ENCODE measurements around the gene MEF2C. TPM values are rescaled to one million over a fixed set of nuclear protein-coding genes. Genes with fewer than 3 reads are reported as not detected.

MEF2C gene
- polyA plus RNA-seq, 10 donors: 444 to 1,011 (median 648) TPM

- no peak for DNase-seq
These were observed 121.0 kb downstream of the MEF2C start for GRCh38 chr5:88761939-88762338.

GRCh38 chr5:88761269-88761850, 121.6 kb downstream of the MEF2C start:
- no peak for DNase-seq

- DNase-seq: no peak
These were observed 122.5 kb downstream of the MEF2C start for GRCh38 chr5:88760527-88760926.

DNA sequence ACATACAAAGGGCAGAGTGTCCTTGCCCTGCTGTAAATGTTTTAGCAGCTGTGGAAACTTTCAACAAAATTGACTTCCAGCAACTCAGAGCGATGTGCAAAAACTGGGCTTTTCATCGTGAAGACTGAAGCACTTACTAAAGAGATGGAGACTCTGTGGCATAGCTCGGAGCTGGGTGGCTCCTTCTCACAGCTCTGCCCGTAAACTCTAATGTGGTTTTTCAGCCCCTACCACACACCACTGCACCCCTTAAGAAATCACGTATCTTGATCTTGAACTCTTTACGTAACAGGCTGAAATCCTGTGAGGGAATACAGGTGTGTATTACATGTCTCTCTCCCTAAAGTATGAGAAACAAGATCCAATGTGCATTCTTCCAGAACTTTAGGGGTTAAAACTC, 124.4 kb downstream of the MEF2C start:
- DNase-seq: no peak

DNA sequence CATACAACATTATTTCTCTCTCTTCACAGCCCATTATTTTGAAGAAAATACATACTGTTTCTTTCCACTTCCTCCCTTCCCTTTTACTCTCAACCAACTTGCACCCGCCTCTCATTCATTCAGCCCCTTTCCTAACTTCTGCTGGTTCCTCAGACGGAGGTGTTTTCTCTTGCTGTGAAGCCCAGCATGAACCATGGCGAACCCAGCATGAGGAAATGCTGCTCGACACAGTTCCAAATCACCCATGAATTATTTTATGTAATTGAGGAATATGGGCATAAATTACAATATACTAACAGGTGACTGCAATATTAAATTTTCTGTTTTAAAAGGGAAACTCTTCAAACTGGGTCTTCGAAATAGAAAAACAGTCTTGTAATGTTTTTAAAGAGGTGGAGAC, 124.8 kb downstream of the MEF2C start:
- no peak for DNase-seq

GRCh38 chr5:88756953-88757352, 126.0 kb downstream of the MEF2C start:
- DNase-seq: no peak

- no peak for DNase-seq
These were observed 134.3 kb downstream of the MEF2C start for GRCh38 chr5:88748666-88749065.

GRCh38 chr5:88746438-88746882, 136.5 kb downstream of the MEF2C start:
- peak; percentile 35 to 66 (median 36) for DNase-seq

DNA sequence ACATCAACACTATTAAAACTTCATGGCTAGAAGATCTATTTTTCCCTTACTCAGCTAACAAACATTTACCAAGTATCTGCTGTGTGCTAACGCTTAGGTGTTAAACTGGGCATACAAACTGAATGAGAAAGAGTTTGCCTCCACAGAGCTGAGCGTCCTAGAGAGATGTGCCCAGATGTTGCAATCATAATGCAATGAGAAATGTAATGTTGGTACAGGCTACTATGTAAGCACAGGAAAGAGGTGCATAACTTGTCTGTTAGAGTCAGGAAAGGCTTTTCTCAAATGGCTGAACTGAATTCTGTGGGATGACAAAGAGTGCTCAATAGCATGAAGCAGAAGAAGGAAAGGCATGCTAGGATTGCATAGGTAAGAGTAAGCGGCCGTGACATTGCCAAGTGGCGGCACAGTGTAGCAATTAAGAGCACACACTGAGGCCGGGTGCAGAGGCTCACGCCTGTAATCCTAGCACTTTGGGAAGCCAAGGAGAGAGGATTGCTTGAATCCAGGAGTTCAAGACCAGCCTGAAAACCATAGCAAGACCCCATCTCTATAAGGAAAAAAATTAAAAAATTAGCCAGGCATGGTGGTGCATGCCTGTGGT, 137.8 kb downstream of the MEF2C start:
- no peak for DNase-seq

GRCh38 chr5:88743231-88743834, 139.7 kb downstream of the MEF2C start:
- DNase-seq: no peak

DNA sequence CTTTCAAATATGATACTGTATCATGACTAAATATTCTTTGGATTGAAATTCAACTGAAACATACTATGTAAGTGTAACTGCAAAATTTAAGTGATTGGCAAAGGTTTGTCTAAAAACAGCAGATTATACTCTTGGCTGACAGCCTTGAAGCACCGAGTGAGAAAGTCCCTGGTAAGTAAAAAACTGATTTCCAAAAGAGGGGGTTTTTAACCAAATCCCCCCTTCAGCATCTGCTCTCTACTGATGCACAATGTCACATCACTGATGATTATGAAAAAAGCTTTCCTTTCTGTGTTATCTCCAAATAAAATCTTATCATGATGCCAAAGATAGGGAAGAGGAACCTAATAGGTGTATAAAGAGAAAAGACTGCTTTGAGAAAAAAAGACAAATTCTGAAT, 141.0 kb downstream of the MEF2C start:
- DNase-seq: no peak

DNA sequence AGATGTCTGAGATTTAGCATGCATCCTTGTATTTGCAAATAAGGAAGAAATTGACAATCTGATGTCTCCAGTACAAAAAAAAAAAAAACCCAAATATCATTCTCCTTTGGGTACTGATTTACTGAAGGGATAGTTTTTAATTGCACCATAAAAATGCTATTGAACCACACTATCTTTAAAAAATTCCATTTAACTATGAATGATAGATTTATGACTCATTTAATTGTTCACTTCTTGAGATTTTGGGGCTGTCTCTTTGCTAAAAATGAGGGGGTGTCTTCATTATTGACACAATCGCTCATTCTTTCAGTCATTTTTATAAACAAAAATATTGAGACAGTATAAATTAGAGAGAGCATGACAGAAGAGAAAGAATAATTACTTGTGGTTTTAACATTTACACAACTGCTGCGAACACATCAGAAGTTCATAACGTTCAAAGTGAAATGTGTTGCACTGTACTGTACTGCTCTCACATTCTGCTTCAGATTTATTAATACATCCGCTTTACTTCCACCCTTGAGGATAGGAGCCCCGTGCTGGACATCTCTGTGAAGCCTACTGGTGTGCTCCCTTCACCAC, 142.3 kb downstream of the MEF2C start:
- DNase-seq: no peak

- DNase-seq: no peak
These were observed 146.5 kb downstream of the MEF2C start for GRCh38 chr5:88736494-88736893.

- DNase-seq: no peak
These were observed 148.0 kb downstream of the MEF2C start for GRCh38 chr5:88734983-88735382.

- no peak for DNase-seq
These were observed 148.8 kb downstream of the MEF2C start for GRCh38 chr5:88734191-88734640.

DNA sequence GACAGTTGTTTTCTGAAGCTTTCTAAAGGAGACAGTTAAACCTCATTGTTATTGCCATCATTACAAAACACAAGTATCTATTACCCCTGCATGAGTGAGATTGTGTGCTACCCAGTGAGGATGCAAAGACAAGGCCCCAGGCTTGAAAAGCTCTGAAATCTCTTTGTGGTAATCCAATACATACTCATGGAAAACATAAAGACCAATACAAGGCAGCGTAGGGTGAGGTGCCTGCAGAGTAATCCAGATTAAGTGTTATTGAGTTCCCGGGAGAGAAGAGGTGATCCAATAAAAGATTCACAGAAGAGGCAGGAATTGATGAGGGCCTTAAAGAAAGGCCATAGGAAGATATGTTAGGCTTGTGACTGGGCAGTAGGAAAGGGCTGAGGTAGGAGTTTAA, 150.1 kb downstream of the MEF2C start:
- DNase-seq: no peak

DNA sequence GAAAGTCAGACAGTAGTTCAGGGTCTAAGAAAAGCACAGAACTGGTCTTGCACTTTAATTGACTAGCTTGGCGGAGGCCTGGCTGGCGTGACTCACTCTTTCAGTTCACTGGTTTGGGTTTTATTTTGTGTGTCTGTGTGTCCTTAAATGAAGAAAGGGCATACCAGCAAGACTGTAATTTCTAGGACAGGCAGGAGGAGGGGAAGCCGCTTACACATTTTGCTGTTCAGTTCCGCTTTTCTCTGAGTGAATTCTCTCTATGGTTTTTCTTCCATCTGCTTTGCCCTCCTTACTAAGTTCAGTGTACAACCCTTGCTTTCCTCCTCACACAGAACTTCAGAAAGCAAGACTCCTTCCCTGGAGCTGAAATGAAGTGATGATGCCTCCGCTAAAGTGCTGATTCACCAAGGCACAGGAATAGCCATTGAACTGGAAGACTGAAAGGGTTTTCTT, 150.8 kb downstream of the MEF2C start:
- peak in 1 of 3 donors; percentile 29 for DNase-seq

GRCh38 chr5:88729829-88730182, 153.2 kb downstream of the MEF2C start:
- DNase-seq: no peak

- DNase-seq: peak; percentile 70 to 87 (median 80)
These were observed 153.7 kb downstream of the MEF2C start for GRCh38 chr5:88729084-88729828.

- no peak for DNase-seq
These were observed 155.2 kb downstream of the MEF2C start for GRCh38 chr5:88727705-88728313.

- DNase-seq: no peak
These were observed 157.5 kb downstream of the MEF2C start for GRCh38 chr5:88725454-88725853.

- no peak for DNase-seq
These were observed 158.8 kb downstream of the MEF2C start for GRCh38 chr5:88724201-88724600.

All from muscle of back (tissue), 11 donors.